Tibial artery (tissue), 4 donors: ENCODE data around the gene CNFN.

ENCODE experiments used
- DNase-seq, 2 donors: peaks; one replicate each; pipeline ENCODE4 v3.0.0-alpha.2; 2019
- H3K27ac ChIP-seq, 2 donors: fragments of 200-600 bp; sonication (generic) in 1 of 2; 1 replicate in 1 of 2; 2 replicates in 1 of 2; pipeline ENCODE4 v1.5.1; 2018 to 2019; ENCODE audit warnings: mild to moderate bottlenecking in 1 of 2
- H3K27me3 ChIP-seq, 2 donors: fragments of 200-600 bp; sonication (generic) in 1 of 2; one replicate each; pipeline versions ENCODE4 v1.5.1 to v1.6.0; 2016 to 2019
- H3K36me3 ChIP-seq, 3 donors: fragments of 200-600 bp; sonication (generic) in 2 of 3; one replicate each; pipeline ENCODE4 v1.5.1; 2016 to 2019; ENCODE audit warnings: mild to moderate bottlenecking in 2 of 3
- H3K4me1 ChIP-seq, 4 donors: fragments of 200-600 bp; sonication (generic) in 2 of 4; 1 replicate in 3 of 4; 2 replicates in 1 of 4; pipeline ENCODE4 v1.5.1; 2016 to 2019
- H3K4me3 ChIP-seq, 2 donors: fragments of 200-600 bp; sonication (generic) in 1 of 2; 1 replicate in 1 of 2; 2 replicates in 1 of 2; pipeline ENCODE4 v1.5.1; 2018 to 2019; ENCODE audit warnings: mild to moderate bottlenecking in 2 of 2
- H3K9me3 ChIP-seq, 3 donors: fragments of 200-600 bp; sonication (generic) in 1 of 3; one replicate each; pipeline ENCODE4 v1.5.1; 2016 to 2019
- CTCF ChIP-seq, 2 experiments: fragments of 200-600 bp in 1 of 2; fragments of 450-650 bp in 1 of 2; IDR thresholded peaks; one replicate each; pipeline ENCODE4 v1.5.1; 2017 to 2019; ENCODE audit warnings: antibody characterized with exemption in 2 of 2, mild to moderate bottlenecking in 1 of 2, moderate library complexity in 1 of 2
- intact Hi-C: fragments of 100-400 bp; cut with DNase I; formaldehyde crosslinking; loops from one replicate; pipeline ENCODE4 v1.15.0; 2023; ENCODE audit warnings: low total_unique reads

Gene CNFN

GRCh38 chr19:42389899-42390298, at the start of gene CNFN:
Gene CNFN, minus strand, starts transcription at chr19:42390297. Its CDS starts 1,260 bp downstream, at chr19:42389037.
- peaks cover 0 to 10% (median 5%) of the 10 kb centered on the region in 4 donors for H3K4me1 ChIP-seq
- no peak within 1 kb of the TSS for H3K4me3 ChIP-seq
- no peaks in the 10 kb centered on the region for H3K36me3 ChIP-seq
- H3K9me3 ChIP-seq, result no peaks in the 10 kb centered on the region
- no peak within 1 kb of the TSS for H3K27ac ChIP-seq
- DNase-seq, result no peak
- intact Hi-C loops, result no loop called here
- peaks cover 0 to 62% of the 10 kb centered on the region in 2 donors for H3K27me3 ChIP-seq
- no peak for TF ChIP-seq CTCF (IDR thresholded peaks at IDR 0.05)

GRCh38 chr19:42436006-42436405, 45.9 kb upstream of the CNFN start:
- no peak for DNase-seq
- Histone ChIP-seq H3K27me3 (no peaks in the 10 kb centered on the region), H3K4me1 (peaks cover 0 to 9% (median 0%) of the 10 kb centered on the region in 4 donors), H3K36me3 (no peaks in the 10 kb centered on the region), H3K27ac (no peak overlapping the region), H3K4me3 (no peak overlapping the region), H3K9me3 (no peaks in the 10 kb centered on the region)
- TF ChIP-seq CTCF (IDR thresholded peaks at IDR 0.05), result no peak
- intact Hi-C loops, result no loop called here

- Histone ChIP-seq H3K27me3 (no peaks in the 10 kb centered on the region), H3K27ac (no peak overlapping the region), H3K9me3 (no peaks in the 10 kb centered on the region), H3K36me3 (no peaks in the 10 kb centered on the region), H3K4me1 (peaks cover 0 to 2% (median 0%) of the 10 kb centered on the region in 4 donors), H3K4me3 (no peak overlapping the region)
- TF ChIP-seq CTCF (IDR thresholded peaks at IDR 0.05), result no peak
- intact Hi-C loops, result no loop called here
- DNase-seq, result no peak
Measured at GRCh38 chr19:42435316-42435715, 45.2 kb upstream of the CNFN start.

GRCh38 chr19:42433503-42434260, 43.6 kb upstream of the CNFN start:
- Histone ChIP-seq H3K27ac (no peak overlapping the region), H3K4me3 (no peak overlapping the region), H3K4me1 (no peaks in the 10 kb centered on the region), H3K36me3 (no peaks in the 10 kb centered on the region), H3K27me3 (no peaks in the 10 kb centered on the region), H3K9me3 (no peaks in the 10 kb centered on the region)
- TF ChIP-seq CTCF (IDR thresholded peaks at IDR 0.05), result no peak
- DNase-seq, result peak in 1 of 2 donors; percentile 66
- intact Hi-C loops, result no loop called here

GRCh38 chr19:42431486-42431885, 41.4 kb upstream of the CNFN start:
- no peak overlapping the region for H3K4me3 ChIP-seq
- intact Hi-C loops, result no loop called here
- H3K27me3 ChIP-seq, result peaks cover 0 to 8% of the 10 kb centered on the region in 2 donors
- no peak for DNase-seq
- no peaks in the 10 kb centered on the region for H3K4me1 ChIP-seq
- TF ChIP-seq CTCF (IDR thresholded peaks at IDR 0.05), result no peak
- no peaks in the 10 kb centered on the region for H3K9me3 ChIP-seq
- H3K27ac ChIP-seq, result no peak overlapping the region
- H3K36me3 ChIP-seq, result no peaks in the 10 kb centered on the region
